ENCODE measurements around the gene CIPC. TPM values are rescaled to one million over a fixed set of nuclear protein-coding genes. Genes with fewer than 3 reads are reported as not detected.

Gene CIPC
- total and polyA plus RNA-seq, 2 of the 13 experiments (the other 11 are each of a cell fraction or from before 2014, with no cell fraction given), result 7.6 to 13.9 TPM

DNA sequence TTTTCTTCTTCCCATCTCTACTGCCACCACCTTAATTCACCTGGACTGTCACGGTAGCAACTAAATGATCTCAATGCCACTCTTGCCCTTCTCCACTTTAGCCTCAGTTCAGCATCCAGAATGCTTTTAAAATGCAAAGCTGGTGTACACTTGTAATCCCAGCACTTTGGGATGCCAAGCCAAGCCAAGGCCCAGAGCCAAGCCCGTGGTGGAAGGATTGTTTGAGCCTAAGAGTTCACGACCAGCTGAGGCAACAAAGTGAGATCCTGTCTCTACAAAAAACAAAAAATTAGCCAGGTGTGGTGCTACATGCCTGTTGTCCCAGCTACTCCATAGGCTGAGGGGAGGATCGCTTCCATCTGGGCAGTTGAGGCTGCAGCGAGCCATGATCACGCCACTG lies 5.9 kb downstream of the CIPC start:
- POLR2A ChIA-PET, result no interaction called here
- DNase-seq (ENCODE audit: low spot score) (no peak), FAIRE-seq (no peak), ATAC-seq (no peak)
- WGBS (ENCODE audit: low lambda C conversion rate), result 95% methylated on average over 6 of the region's 6 CpGs
- H3K79me2 ChIP-seq (ENCODE audit: insufficient read depth, low read length), result peaks cover 7% of the 10 kb centered on the region
- peaks cover 1 to 26% of the 10 kb centered on the region in 2 experiments; a peak in 4 of 5 replicates for H3K36me3 ChIP-seq (replicated peaks in 1 of 2; ENCODE audit: control insufficient read depth in 1 of 2, insufficient read depth in 2 of 2, low read length in 2 of 2)
- H2AFZ ChIP-seq (ENCODE audit: low read length), result no peak overlapping the region
- H3K4me3 ChIP-seq (replicated peaks in 1 of 3; ENCODE audit: insufficient read depth in 1 of 3, low read depth in 2 of 3, low read length in 3 of 3), result no peak overlapping the region
- H3K4me1 ChIP-seq (ENCODE audit: insufficient read depth, low read length), result peaks cover 10% of the 10 kb centered on the region
- no peaks in the 10 kb centered on the region for H3K9me3 ChIP-seq (ENCODE audit: low read length)
- H3K9ac ChIP-seq (ENCODE audit: insufficient read depth, low read depth, low read length), result no peak overlapping the region
- in situ Hi-C loops (cut with HindIII; ENCODE audit: extremely low pct_ligation_motif_present, low pct_unique_long_range_greater_than_20kb), result no loop called here
- no peaks in the 10 kb centered on the region for H4K20me1 ChIP-seq (ENCODE audit: insufficient read depth, low read length)
- no peak overlapping the region for H3K27ac ChIP-seq (ENCODE audit: extremely low read length, insufficient read depth, low read length)
- CTCF ChIA-PET (ENCODE audit: low intra/inter-chr PET ratio, low total read pairs), result no interaction called here
- TF ChIP-seq POLR2AphosphoS5 (IDR thresholded peaks at IDR 0.05; ENCODE audit: low read depth, low read length) (no peak), ZNF564 (CRISPR knock-in tag; IDR thresholded peaks at IDR 0.05) (no peak), MAFF (IDR thresholded peaks at IDR 0.05; ENCODE audit: low read depth, low read length) (no peak), NFIC (IDR thresholded peaks at IDR 0.05; ENCODE audit: low read length) (no peak), ZNF292 (CRISPR knock-in tag; IDR thresholded peaks at IDR 0.05; ENCODE audit: borderline replicate concordance, low read depth) (no peak), ZNF644 (CRISPR knock-in tag; IDR thresholded peaks at IDR 0.05; ENCODE audit: low read depth) (no peak), KMT2A (CRISPR knock-in tag; IDR thresholded peaks at IDR 0.05) (no peak), NR2F2 (IDR thresholded peaks at IDR 0.05; ENCODE audit: borderline replicate concordance, low read depth) (no peak), BCLAF1 (IDR thresholded peaks at IDR 0.05) (no peak), SMARCE1 (IDR thresholded peaks at IDR 0.05; ENCODE audit: borderline replicate concordance) (no peak)
- TF ChIP-seq, protein P1, sequence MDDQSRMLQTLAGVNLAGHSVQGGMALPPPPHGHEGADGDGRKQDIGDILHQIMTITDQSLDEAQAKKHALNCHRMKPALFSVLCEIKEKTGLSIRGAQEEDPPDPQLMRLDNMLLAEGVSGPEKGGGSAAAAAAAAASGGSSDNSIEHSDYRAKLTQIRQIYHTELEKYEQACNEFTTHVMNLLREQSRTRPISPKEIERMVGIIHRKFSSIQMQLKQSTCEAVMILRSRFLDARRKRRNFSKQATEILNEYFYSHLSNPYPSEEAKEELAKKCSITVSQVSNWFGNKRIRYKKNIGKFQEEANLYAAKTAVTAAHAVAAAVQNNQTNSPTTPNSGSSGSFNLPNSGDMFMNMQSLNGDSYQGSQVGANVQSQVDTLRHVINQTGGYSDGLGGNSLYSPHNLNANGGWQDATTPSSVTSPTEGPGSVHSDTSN (CRISPR knock-in tag; IDR thresholded peaks at IDR 0.05; ENCODE audit: borderline replicate concordance), result no peak
- H3K4me2 ChIP-seq (ENCODE audit: low read depth, low read length), result no peak overlapping the region
- no peaks in the 10 kb centered on the region for H3K27me3 ChIP-seq (ENCODE audit: control insufficient read depth in 1 of 2, insufficient read depth in 2 of 2, low read length in 2 of 2)
- intact Hi-C loops (cut with micrococcal nuclease; ENCODE audit: unreplicated experiment), result no loop called here
- BruUV-seq (replicated peaks), result no TSS peak
